Measurements from ENCODE around the gene ADCYAP1R1. TPM values are rescaled to one million over a fixed set of nuclear protein-coding genes. Genes with fewer than 3 reads are reported as not detected.

The ADCYAP1R1 gene
- total RNA-seq, 2 donors from 2014 or later = 0.86 to 3.1 TPM

GRCh38 chr7:31028417-31028992, 23.6 kb upstream of the ADCYAP1R1 start:
- H3K27ac ChIP-seq = no peak overlapping the region
- H3K27me3 ChIP-seq = no peaks in the 10 kb centered on the region
- no peak for DNase-seq (ENCODE audit: low spot score)
- H3K4me1 ChIP-seq = peaks cover 0 to 11% of the 10 kb centered on the region in 2 donors
- no peak overlapping the region for H3K4me3 ChIP-seq
- no peaks in the 10 kb centered on the region for H3K9me3 ChIP-seq
- no peak for TF ChIP-seq CTCF (IDR thresholded peaks at IDR 0.05)
- H3K36me3 ChIP-seq = no peaks in the 10 kb centered on the region

GRCh38 chr7:31029251-31030042, 22.7 kb upstream of the ADCYAP1R1 start:
- Histone ChIP-seq H3K4me1 (peaks cover 0 to 11% of the 10 kb centered on the region in 2 donors), H3K27me3 (no peaks in the 10 kb centered on the region), H3K9me3 (no peaks in the 10 kb centered on the region), H3K36me3 (no peaks in the 10 kb centered on the region), H3K4me3 (no peak overlapping the region), H3K27ac (no peak overlapping the region)
- DNase-seq (ENCODE audit: low spot score) = no peak
- no peak for TF ChIP-seq CTCF (IDR thresholded peaks at IDR 0.05)

GRCh38 chr7:31033674-31034300, 18.3 kb upstream of the ADCYAP1R1 start:
- Histone ChIP-seq H3K4me1 (no peaks in the 10 kb centered on the region), H3K36me3 (no peaks in the 10 kb centered on the region), H3K27me3 (no peaks in the 10 kb centered on the region), H3K4me3 (no peak overlapping the region), H3K27ac (no peak overlapping the region), H3K9me3 (no peaks in the 10 kb centered on the region)
- DNase-seq (ENCODE audit: low spot score) = no peak
- no peak for TF ChIP-seq CTCF (IDR thresholded peaks at IDR 0.05)

- Histone ChIP-seq H3K9me3 (no peaks in the 10 kb centered on the region), H3K27me3 (no peaks in the 10 kb centered on the region), H3K4me1 (no peaks in the 10 kb centered on the region), H3K36me3 (no peaks in the 10 kb centered on the region), H3K27ac (no peak overlapping the region), H3K4me3 (no peak overlapping the region)
- DNase-seq (ENCODE audit: low spot score) = no peak
- no peak for TF ChIP-seq CTCF (IDR thresholded peaks at IDR 0.05)
Observed at GRCh38 chr7:31036924-31037323, 15.2 kb upstream of the ADCYAP1R1 start.

GRCh38 chr7:31043051-31043471, 9.0 kb upstream of the ADCYAP1R1 start:
- H3K4me3 ChIP-seq = no peak overlapping the region
- no peak for DNase-seq (ENCODE audit: low spot score)
- no peaks in the 10 kb centered on the region for H3K36me3 ChIP-seq
- no peaks in the 10 kb centered on the region for H3K27me3 ChIP-seq
- H3K4me1 ChIP-seq = no peaks in the 10 kb centered on the region
- H3K9me3 ChIP-seq = no peaks in the 10 kb centered on the region
- no peak overlapping the region for H3K27ac ChIP-seq
- TF ChIP-seq CTCF (IDR thresholded peaks at IDR 0.05) = no peak

Measured in right atrium auricular region (tissue), 2 donors.